Measurements from ENCODE around the gene PHLPP1.

Gene PHLPP1

DNA sequence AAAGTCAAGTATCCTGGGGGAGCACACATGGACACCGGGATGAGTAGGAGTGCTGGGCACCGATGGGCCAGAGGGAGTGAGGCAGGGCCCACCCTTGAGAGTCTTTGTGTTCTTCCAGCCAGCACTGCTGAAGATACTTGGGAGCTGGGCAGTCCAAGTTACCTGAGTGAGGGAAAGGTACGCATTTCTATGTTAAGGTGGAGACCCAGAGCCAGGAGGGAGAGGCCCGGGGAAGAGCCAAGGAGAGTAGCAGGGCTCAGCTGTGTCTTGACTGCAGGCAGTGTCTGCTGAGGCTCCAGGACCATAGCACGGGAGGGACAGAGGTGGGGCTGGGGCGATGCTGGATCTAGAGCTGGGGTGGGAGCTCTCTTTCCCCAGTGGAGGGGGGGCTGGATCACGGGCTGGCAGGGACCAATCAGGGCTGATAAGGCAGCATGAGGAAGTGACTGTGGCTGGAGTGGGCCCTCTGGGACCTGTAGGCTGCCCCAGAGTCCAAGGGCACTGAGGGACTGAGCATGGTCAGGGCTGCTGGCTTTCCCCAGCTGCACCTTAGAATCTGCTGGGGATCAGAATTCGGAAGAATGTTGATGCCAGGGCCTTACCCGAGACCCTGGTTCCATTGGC is 289.2 kb downstream of the PHLPP1 start:
- H3K4me3 ChIP-seq (ENCODE audit: low read depth in 1 of 2, low read length in 2 of 2): no peak overlapping the region
- no peaks in the 10 kb centered on the region for H3K9me3 ChIP-seq (ENCODE audit: low read length)
- H3K9ac ChIP-seq (ENCODE audit: low read length): no peak overlapping the region
- H3K36me3 ChIP-seq (ENCODE audit: insufficient read depth, low read length): no peaks in the 10 kb centered on the region
- H3K27me3 ChIP-seq (ENCODE audit: control insufficient read depth in 1 of 2, insufficient read depth in 2 of 2, low read length in 2 of 2): no peaks in the 10 kb centered on the region
- H3K4me1 ChIP-seq (ENCODE audit: insufficient read depth, low read length): peaks cover 4% of the 10 kb centered on the region
- H3K27ac ChIP-seq (ENCODE audit: low read depth, low read length): no peak overlapping the region

DNA sequence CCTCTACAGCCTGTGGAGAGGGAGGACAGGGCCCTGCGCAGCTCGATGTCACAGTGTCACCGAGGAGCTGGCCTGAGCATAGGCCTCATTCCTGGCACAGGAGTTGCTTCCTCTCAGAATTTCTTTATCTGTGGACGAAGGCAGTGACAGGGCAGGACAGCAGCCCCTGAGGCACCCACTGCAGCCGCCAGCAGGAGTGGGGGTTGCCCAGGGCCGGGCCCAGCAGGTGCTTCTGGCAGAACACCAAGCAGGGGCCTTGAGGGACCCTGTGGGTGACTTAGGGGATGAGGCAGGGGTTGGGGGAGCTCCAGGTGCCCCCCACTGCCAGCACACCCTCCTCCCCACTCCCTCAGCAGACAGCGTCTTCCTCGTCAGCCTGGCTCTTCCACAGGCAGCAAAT is 290.0 kb downstream of the PHLPP1 start:
- H3K36me3 ChIP-seq (ENCODE audit: insufficient read depth, low read length): no peaks in the 10 kb centered on the region
- no peak overlapping the region for H3K4me3 ChIP-seq (ENCODE audit: low read depth in 1 of 2, low read length in 2 of 2)
- no peaks in the 10 kb centered on the region for H3K4me1 ChIP-seq (ENCODE audit: insufficient read depth, low read length)
- H3K27ac ChIP-seq (ENCODE audit: low read depth, low read length): no peak overlapping the region
- H3K9me3 ChIP-seq (ENCODE audit: low read length): no peaks in the 10 kb centered on the region
- H3K27me3 ChIP-seq (ENCODE audit: control insufficient read depth in 1 of 2, insufficient read depth in 2 of 2, low read length in 2 of 2): no peaks in the 10 kb centered on the region
- no peak overlapping the region for H3K9ac ChIP-seq (ENCODE audit: low read length)

- no peaks in the 10 kb centered on the region for H3K36me3 ChIP-seq (ENCODE audit: insufficient read depth, low read length)
- no peaks in the 10 kb centered on the region for H3K4me1 ChIP-seq (ENCODE audit: insufficient read depth, low read length)
- no peak overlapping the region for H3K9ac ChIP-seq (ENCODE audit: low read length)
- H3K4me3 ChIP-seq (ENCODE audit: low read depth in 1 of 2, low read length in 2 of 2): no peak overlapping the region
- no peaks in the 10 kb centered on the region for H3K9me3 ChIP-seq (ENCODE audit: low read length)
- no peak overlapping the region for H3K27ac ChIP-seq (ENCODE audit: low read depth, low read length)
- no peaks in the 10 kb centered on the region for H3K27me3 ChIP-seq (ENCODE audit: control insufficient read depth in 1 of 2, insufficient read depth in 2 of 2, low read length in 2 of 2)
Observed at GRCh38 chr18:63007231-63007630, 291.9 kb downstream of the PHLPP1 start.

DNA sequence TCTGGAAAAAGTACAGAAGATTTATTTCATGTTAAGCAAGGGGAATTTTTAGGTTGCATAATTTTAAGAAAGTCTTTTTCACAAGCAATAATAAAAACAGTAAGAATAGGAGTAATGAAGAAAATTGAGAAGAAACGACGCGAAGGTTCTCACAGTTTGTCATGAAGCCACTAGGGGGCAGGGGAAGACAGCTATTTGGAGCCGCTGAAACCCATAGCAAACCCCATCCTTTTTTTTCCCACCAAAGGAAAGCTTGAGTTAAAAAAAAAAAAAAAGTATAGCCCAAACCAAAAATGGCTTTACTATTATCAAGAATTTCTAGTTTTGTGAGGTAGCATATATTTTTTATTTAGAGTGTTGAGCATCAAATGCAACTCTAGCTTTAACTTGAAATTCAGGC is 300.9 kb downstream of the PHLPP1 start:
- no peaks in the 10 kb centered on the region for H3K4me1 ChIP-seq (ENCODE audit: insufficient read depth, low read length)
- H3K36me3 ChIP-seq (ENCODE audit: insufficient read depth, low read length): no peaks in the 10 kb centered on the region
- no peak overlapping the region for H3K4me3 ChIP-seq (ENCODE audit: low read depth in 1 of 2, low read length in 2 of 2)
- H3K9ac ChIP-seq (ENCODE audit: low read length): no peak overlapping the region
- no peak overlapping the region for H3K27ac ChIP-seq (ENCODE audit: low read depth, low read length)
- no peaks in the 10 kb centered on the region for H3K9me3 ChIP-seq (ENCODE audit: low read length)
- H3K27me3 ChIP-seq (ENCODE audit: control insufficient read depth in 1 of 2, insufficient read depth in 2 of 2, low read length in 2 of 2): no peaks in the 10 kb centered on the region

GRCh38 chr18:63017076-63017475 is 301.7 kb downstream of the PHLPP1 start:
- H3K9me3 ChIP-seq (ENCODE audit: low read length): no peaks in the 10 kb centered on the region
- no peak overlapping the region for H3K4me3 ChIP-seq (ENCODE audit: low read depth in 1 of 2, low read length in 2 of 2)
- no peak overlapping the region for H3K27ac ChIP-seq (ENCODE audit: low read depth, low read length)
- H3K9ac ChIP-seq (ENCODE audit: low read length): no peak overlapping the region
- H3K36me3 ChIP-seq (ENCODE audit: insufficient read depth, low read length): no peaks in the 10 kb centered on the region
- H3K27me3 ChIP-seq (ENCODE audit: control insufficient read depth in 1 of 2, insufficient read depth in 2 of 2, low read length in 2 of 2): no peaks in the 10 kb centered on the region
- H3K4me1 ChIP-seq (ENCODE audit: insufficient read depth, low read length): no peaks in the 10 kb centered on the region

DNA sequence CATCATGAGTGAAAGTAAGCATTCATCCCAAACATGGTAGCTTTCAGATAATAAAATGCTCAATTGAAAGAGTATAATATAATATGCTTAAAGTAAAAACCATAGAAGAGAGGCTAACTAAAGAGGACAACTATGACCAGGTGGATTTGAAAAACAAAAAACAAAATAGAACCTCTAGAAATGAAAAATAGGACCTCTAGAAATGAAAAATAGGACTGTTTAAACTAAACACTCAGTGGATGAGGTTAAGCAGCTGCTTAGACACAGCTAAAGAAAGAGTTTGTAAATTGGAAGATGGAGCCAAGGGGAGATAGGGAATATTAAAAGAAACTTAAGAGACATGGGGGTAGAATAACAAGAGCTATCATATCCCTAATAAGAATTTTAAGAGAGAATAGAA is 302.6 kb downstream of the PHLPP1 start:
- Histone ChIP-seq H3K27me3 (ENCODE audit: control insufficient read depth in 1 of 2, insufficient read depth in 2 of 2, low read length in 2 of 2) (no peaks in the 10 kb centered on the region), H3K27ac (ENCODE audit: low read depth, low read length) (no peak overlapping the region), H3K4me1 (ENCODE audit: insufficient read depth, low read length) (no peaks in the 10 kb centered on the region), H3K36me3 (ENCODE audit: insufficient read depth, low read length) (no peaks in the 10 kb centered on the region), H3K9ac (ENCODE audit: low read length) (no peak overlapping the region), H3K4me3 (ENCODE audit: low read depth in 1 of 2, low read length in 2 of 2) (no peak overlapping the region), H3K9me3 (ENCODE audit: low read length) (no peaks in the 10 kb centered on the region)

GRCh38 chr18:63022429-63023022 is 307.2 kb downstream of the PHLPP1 start:
- Histone ChIP-seq H3K4me1 (ENCODE audit: insufficient read depth, low read length) (no peaks in the 10 kb centered on the region), H3K9ac (ENCODE audit: low read length) (no peak overlapping the region), H3K27ac (ENCODE audit: low read depth, low read length) (no peak overlapping the region), H3K4me3 (ENCODE audit: low read depth in 1 of 2, low read length in 2 of 2) (no peak overlapping the region), H3K27me3 (ENCODE audit: control insufficient read depth in 1 of 2, insufficient read depth in 2 of 2, low read length in 2 of 2) (no peaks in the 10 kb centered on the region), H3K36me3 (ENCODE audit: insufficient read depth, low read length) (no peaks in the 10 kb centered on the region), H3K9me3 (ENCODE audit: low read length) (no peaks in the 10 kb centered on the region)

DNA sequence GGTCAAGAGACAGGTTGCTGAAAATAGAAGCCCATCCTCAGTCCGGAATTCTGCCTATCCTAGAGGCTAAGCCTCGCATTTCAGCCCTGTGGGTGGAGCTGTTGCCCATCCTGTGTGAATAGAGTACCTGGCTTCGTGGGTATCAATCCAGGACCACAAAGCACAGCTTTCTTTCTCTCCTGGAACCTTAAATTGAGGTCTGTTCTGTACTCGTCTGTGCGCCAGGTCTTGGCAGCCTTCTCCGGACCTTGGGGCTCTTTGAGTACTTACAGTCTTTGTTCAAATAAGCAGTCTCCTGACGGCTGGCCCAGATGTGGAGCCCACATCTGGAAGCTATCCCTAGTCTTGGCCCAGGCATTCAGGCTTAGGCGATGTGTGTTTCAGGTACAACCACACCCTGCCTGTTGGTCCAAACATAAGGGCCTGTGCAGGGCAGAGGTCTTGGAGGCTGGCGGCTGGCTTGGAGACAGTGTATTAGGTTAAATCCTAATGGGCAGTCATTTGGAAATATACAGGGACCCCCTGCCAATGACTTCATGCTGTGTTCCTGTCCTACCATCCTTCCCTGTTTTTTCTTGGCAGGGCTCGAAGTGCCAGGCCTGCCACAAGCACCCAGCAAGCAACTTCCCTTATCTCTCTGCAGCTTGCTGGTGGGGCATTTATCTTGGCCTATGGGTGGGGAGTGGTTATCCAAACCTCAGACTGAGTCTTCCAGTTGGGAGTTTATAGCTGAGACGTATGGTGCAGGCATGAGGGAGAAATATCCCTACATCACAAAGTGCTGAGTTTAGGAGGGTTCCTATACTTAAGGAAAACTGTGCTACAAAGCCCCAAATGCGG is 310.1 kb downstream of the PHLPP1 start:
- H3K4me1 ChIP-seq (ENCODE audit: insufficient read depth, low read length): no peaks in the 10 kb centered on the region
- no peak overlapping the region for H3K4me3 ChIP-seq (ENCODE audit: low read depth in 1 of 2, low read length in 2 of 2)
- H3K9ac ChIP-seq (ENCODE audit: low read length): no peak overlapping the region
- no peaks in the 10 kb centered on the region for H3K27me3 ChIP-seq (ENCODE audit: control insufficient read depth in 1 of 2, insufficient read depth in 2 of 2, low read length in 2 of 2)
- no peaks in the 10 kb centered on the region for H3K9me3 ChIP-seq (ENCODE audit: low read length)
- H3K27ac ChIP-seq (ENCODE audit: low read depth, low read length): no peak overlapping the region
- no peaks in the 10 kb centered on the region for H3K36me3 ChIP-seq (ENCODE audit: insufficient read depth, low read length)

DNA sequence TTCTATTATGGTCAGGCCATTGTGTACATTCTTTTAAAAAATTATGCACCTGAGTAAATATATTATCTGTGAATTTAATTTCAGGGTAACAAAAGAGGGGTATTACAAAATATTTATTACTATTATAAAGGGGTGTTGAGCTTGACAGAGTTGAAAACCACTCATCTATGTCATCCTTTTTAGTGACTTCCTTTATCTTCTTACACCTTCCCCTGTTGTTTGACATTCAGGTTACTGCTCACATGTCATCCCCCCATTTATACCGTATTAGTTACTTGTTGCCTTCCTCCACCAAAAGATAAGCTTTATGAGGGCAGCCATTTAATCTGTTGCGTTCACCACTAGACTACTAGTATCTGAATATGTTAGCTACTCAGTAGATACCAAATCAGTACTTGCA is 313.0 kb downstream of the PHLPP1 start:
- H3K4me3 ChIP-seq (ENCODE audit: low read depth in 1 of 2, low read length in 2 of 2): no peak overlapping the region
- H3K27me3 ChIP-seq (ENCODE audit: control insufficient read depth in 1 of 2, insufficient read depth in 2 of 2, low read length in 2 of 2): no peaks in the 10 kb centered on the region
- no peaks in the 10 kb centered on the region for H3K9me3 ChIP-seq (ENCODE audit: low read length)
- no peak overlapping the region for H3K9ac ChIP-seq (ENCODE audit: low read length)
- no peak overlapping the region for H3K27ac ChIP-seq (ENCODE audit: low read depth, low read length)
- H3K4me1 ChIP-seq (ENCODE audit: insufficient read depth, low read length): no peaks in the 10 kb centered on the region
- H3K36me3 ChIP-seq (ENCODE audit: insufficient read depth, low read length): no peaks in the 10 kb centered on the region

Data from muscle layer of colon (tissue), 2 donors.